Keratinocyte (primary cell): ENCODE measurements around the gene RNF157. TPM values are rescaled to one million over a fixed set of nuclear protein-coding genes. Genes with fewer than 3 reads are reported as not detected.

ENCODE experiments used
- DNase-seq: peaks from one replicate; pipeline ENCODE4 v3.0.0-alpha.2; 2011; ENCODE audit warnings: low read depth, missing footprints, low spot score
- FAIRE-seq: peaks from 2 replicates; lab custom pipeline; 2011; peaks lifted over from hg19 to GRCh38; lab: Jason Lieb, UNC
- H2AFZ ChIP-seq: 2 replicates; pipeline ENCODE4 v1.6.0; 2012; ENCODE audit warnings: low read length, control low read depth, inconsistent platforms; ENCODE audit not compliant: control insufficient read depth
- H3K27ac ChIP-seq: 2 replicates; pipeline ENCODE4 v1.5.1; 2011; ENCODE audit warnings: low read length; ENCODE audit not compliant: control insufficient read depth, insufficient read depth
- H3K27me3 ChIP-seq: 3 replicates; pipeline ENCODE4 v1.6.0; 2011; ENCODE audit warnings: low read length; ENCODE audit not compliant: control insufficient read depth, insufficient read depth; ENCODE audit errors: extremely low read depth
- H3K36me3 ChIP-seq, 2 experiments: 2 replicates in 1 of 2; 3 replicates in 1 of 2; pipeline ENCODE4 v1.5.1; 2011; ENCODE audit warnings: low read length in 2 of 2, mild to moderate bottlenecking in 1 of 2; ENCODE audit not compliant: control insufficient read depth in 2 of 2, insufficient read depth in 2 of 2; ENCODE audit errors: extremely low read depth in 1 of 2
- H3K4me1 ChIP-seq: 3 replicates; pipeline ENCODE4 v1.5.1; 2011; ENCODE audit warnings: low read length; ENCODE audit not compliant: control insufficient read depth, insufficient read depth; ENCODE audit errors: extremely low read depth
- H3K4me2 ChIP-seq: 3 replicates; pipeline ENCODE4 v1.6.0; 2011; ENCODE audit warnings: low read depth, low read length; ENCODE audit not compliant: control insufficient read depth, insufficient read depth; ENCODE audit errors: extremely low read depth
- H3K4me3 ChIP-seq, 3 experiments: fragments of 200-600 bp in 1 of 3; sonication (generic) in 1 of 3; 2 replicates in 2 of 3; 3 replicates in 1 of 3; pipeline ENCODE4 v1.5.1; 2011 to 2016; ENCODE audit warnings: low read length in 3 of 3, mild to moderate bottlenecking in 3 of 3, control low read depth in 2 of 3, inconsistent platforms in 1 of 3, low read depth in 1 of 3, mixed read lengths in 1 of 3, mixed run types in 1 of 3, moderate library complexity in 1 of 3; ENCODE audit not compliant: control insufficient read depth in 2 of 3, insufficient read depth in 2 of 3; ENCODE audit errors: extremely low read depth in 1 of 3
- H3K79me2 ChIP-seq: 2 replicates; pipeline ENCODE4 v1.6.0; 2012; ENCODE audit warnings: low read length; ENCODE audit not compliant: control insufficient read depth, insufficient read depth
- H3K9ac ChIP-seq: 3 replicates; pipeline ENCODE4 v1.6.0; 2011; ENCODE audit warnings: low read length; ENCODE audit not compliant: control insufficient read depth, insufficient read depth; ENCODE audit errors: extremely low read depth
- H3K9me1 ChIP-seq: 3 replicates; pipeline ENCODE4 v1.6.0; 2011; ENCODE audit warnings: low read length; ENCODE audit not compliant: control insufficient read depth, insufficient read depth; ENCODE audit errors: extremely low read depth
- H3K9me3 ChIP-seq: 2 replicates; pipeline ENCODE4 v1.5.1; 2012; ENCODE audit warnings: low read depth, low read length; ENCODE audit not compliant: control insufficient read depth
- H4K20me1 ChIP-seq: 3 replicates; pipeline ENCODE4 v1.6.0; 2011; ENCODE audit warnings: low read length; ENCODE audit not compliant: control insufficient read depth, insufficient read depth; ENCODE audit errors: extremely low read depth
- EZH2 ChIP-seq: IDR thresholded peaks from one replicate; pipeline ENCODE4 v1.6.1; 2012; ENCODE audit warnings: inconsistent platforms, mild to moderate bottlenecking, low read length, moderate library complexity
- dilution Hi-C: fragments of 300-500 bp; cut with MboI; formaldehyde crosslinking; loops from one replicate; pipeline ENCODE4 v1.7.0; 2020; ENCODE audit warnings: low sequenced_read_pairs; ENCODE audit not compliant: extremely low pct_ligation_motif_present
- polyA plus RNA-seq, 5 experiments: library from polyadenylated mRNA; depleted of rRNA in 3 of 5; stranded (reverse) in 3 of 5; stranded (forward) in 1 of 5; unstranded in 1 of 5; fragments of >200 nt; gene quantifications; 1 replicate in 1 of 5; 2 replicates in 3 of 5; 3 replicates in 1 of 5; pipeline versions ENCODE4 v1.2.1 to v1.2.3, GENCODE V29; 2011 to 2012; ENCODE audit warnings: missing spikeins in 2 of 5, low read depth in 1 of 5, low replicate concordance in 1 of 5
- TF ChIP-seq, protein P1 (sequence below), 3 experiments: IDR thresholded peaks in 1 of 3; conservative IDR thresholded peaks in 1 of 3; optimal IDR thresholded peaks in 1 of 3; 2 replicates in 2 of 3; 3 replicates in 1 of 3; pipeline versions ENCODE3 to v1.5.1; 2011; ENCODE audit warnings: low read length in 3 of 3, mild to moderate bottlenecking in 3 of 3, moderate library complexity in 2 of 3, control low read depth in 1 of 3, inconsistent platforms in 1 of 3; ENCODE audit not compliant: insufficient read depth in 2 of 3; ENCODE audit errors: extremely low read depth in 1 of 3

RNF157 gene
- polyA plus RNA-seq, 1 donor (not counting 4 experiments of a cell fraction or from before 2014, with no cell fraction given): not detected

DNA sequence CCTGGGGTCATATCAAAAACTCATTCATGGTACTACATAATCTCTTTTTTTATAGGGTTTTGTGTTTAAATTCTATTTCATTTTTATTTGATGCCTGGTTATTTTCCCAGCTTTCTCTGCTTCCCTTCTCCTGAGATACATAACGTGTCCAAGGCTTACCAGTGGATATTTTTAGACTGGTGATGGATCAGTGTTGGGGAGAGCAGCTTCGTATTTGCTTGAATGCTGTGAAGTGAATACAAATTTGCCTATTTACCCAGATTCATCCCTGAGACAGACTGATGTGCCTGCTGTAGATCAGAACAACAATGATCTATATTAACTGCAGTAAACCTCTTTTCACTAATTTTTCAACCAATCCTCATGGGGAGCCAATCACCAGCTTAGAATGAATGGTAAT, 56.0 kb downstream of the RNF157 start:
- FAIRE-seq: no peak

DNA sequence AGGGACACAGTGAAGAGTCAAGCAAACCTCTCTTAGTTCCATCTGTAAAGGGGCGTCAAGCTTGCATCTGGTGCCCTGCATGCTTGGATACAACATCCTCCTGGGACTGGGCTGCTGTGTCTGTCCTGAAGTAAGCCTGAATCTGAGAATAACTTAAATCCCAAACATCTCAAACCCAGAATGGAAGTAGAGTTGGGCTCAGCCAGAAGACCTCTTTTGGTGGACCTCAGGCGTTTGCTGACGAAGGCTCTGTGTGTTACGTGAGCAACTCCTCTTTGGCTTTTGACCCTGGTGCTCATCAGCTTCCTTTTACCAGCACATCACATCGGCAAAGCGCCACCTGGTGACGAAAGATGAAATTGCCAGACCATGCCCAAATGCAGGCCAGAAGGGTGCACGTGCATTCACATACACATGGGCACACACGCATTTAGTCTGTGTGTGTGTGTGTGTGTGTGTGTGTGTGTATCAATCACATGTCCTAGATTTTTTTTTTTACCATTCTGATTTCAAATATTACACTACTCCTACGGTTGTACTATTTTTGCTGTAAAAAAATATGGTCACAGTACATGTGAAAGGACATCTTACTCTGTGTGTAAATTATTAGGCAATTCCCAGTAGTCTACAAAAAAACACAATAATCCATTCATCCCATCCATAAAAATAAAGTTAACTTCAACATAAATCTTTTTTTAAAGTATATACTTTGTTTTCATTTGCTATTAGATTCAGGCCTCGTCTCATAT, 58.1 kb downstream of the RNF157 start:
- Histone ChIP-seq H3K9ac (no peak overlapping the region), H3K4me1 (peaks cover 6% of the 10 kb centered on the region), H3K9me3 (no peaks in the 10 kb centered on the region), H3K4me2 (no peak overlapping the region), H4K20me1 (no peaks in the 10 kb centered on the region), H3K27ac (no peak overlapping the region), H3K9me1 (no peaks in the 10 kb centered on the region), H3K27me3 (no peaks in the 10 kb centered on the region), H3K4me3 (no peak overlapping the region), H3K79me2 (no peaks in the 10 kb centered on the region), H2AFZ (peak overlapping the region; percentile 45), H3K36me3 (no peaks in the 10 kb centered on the region)
- TF ChIP-seq, protein P1, sequence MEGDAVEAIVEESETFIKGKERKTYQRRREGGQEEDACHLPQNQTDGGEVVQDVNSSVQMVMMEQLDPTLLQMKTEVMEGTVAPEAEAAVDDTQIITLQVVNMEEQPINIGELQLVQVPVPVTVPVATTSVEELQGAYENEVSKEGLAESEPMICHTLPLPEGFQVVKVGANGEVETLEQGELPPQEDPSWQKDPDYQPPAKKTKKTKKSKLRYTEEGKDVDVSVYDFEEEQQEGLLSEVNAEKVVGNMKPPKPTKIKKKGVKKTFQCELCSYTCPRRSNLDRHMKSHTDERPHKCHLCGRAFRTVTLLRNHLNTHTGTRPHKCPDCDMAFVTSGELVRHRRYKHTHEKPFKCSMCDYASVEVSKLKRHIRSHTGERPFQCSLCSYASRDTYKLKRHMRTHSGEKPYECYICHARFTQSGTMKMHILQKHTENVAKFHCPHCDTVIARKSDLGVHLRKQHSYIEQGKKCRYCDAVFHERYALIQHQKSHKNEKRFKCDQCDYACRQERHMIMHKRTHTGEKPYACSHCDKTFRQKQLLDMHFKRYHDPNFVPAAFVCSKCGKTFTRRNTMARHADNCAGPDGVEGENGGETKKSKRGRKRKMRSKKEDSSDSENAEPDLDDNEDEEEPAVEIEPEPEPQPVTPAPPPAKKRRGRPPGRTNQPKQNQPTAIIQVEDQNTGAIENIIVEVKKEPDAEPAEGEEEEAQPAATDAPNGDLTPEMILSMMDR (optimal IDR thresholded peaks at IDR 0.05 in 1 of 3, IDR thresholded peaks at IDR 0.05 in 1 of 3, conservative IDR thresholded peaks at IDR 0.05 in 1 of 3; ENCODE audit: extremely low read depth in 1 of 3, insufficient read depth in 2 of 3, low read length in 3 of 3): peak; percentile 90 to 98 (median 98)
- no peak for TF ChIP-seq EZH2
- dilution Hi-C loops: no loop called here
- DNase-seq (peak; percentile 83), FAIRE-seq (peak; percentile 70)

More for the DNA sequence above, 56.0 kb downstream of the RNF157 start:
- no peak for DNase-seq
- Histone ChIP-seq H3K79me2 (no peaks in the 10 kb centered on the region), H2AFZ (no peak overlapping the region), H3K27ac (no peak overlapping the region), H3K27me3 (no peaks in the 10 kb centered on the region), H3K9me3 (no peaks in the 10 kb centered on the region), H3K4me2 (no peak overlapping the region), H3K4me3 (no peak overlapping the region), H3K9ac (no peak overlapping the region), H4K20me1 (no peaks in the 10 kb centered on the region), H3K4me1 (peaks cover 6% of the 10 kb centered on the region), H3K36me3 (no peaks in the 10 kb centered on the region), H3K9me1 (no peaks in the 10 kb centered on the region)
- dilution Hi-C loops: no loop called here
- TF ChIP-seq, protein P1 (optimal IDR thresholded peaks at IDR 0.05 in 1 of 3, IDR thresholded peaks at IDR 0.05 in 1 of 3, conservative IDR thresholded peaks at IDR 0.05 in 1 of 3; ENCODE audit: extremely low read depth in 1 of 3, insufficient read depth in 2 of 3, low read length in 3 of 3): no peak
- no peak for TF ChIP-seq EZH2
